ENCODE results near the gene GOLGA3. TPM values are rescaled to one million over a fixed set of nuclear protein-coding genes. Genes with fewer than 3 reads are reported as not detected.

The GOLGA3 gene
- total and polyA plus RNA-seq, 2 experiments from 2014 or later = 10.3 to 57.8 TPM

DNA sequence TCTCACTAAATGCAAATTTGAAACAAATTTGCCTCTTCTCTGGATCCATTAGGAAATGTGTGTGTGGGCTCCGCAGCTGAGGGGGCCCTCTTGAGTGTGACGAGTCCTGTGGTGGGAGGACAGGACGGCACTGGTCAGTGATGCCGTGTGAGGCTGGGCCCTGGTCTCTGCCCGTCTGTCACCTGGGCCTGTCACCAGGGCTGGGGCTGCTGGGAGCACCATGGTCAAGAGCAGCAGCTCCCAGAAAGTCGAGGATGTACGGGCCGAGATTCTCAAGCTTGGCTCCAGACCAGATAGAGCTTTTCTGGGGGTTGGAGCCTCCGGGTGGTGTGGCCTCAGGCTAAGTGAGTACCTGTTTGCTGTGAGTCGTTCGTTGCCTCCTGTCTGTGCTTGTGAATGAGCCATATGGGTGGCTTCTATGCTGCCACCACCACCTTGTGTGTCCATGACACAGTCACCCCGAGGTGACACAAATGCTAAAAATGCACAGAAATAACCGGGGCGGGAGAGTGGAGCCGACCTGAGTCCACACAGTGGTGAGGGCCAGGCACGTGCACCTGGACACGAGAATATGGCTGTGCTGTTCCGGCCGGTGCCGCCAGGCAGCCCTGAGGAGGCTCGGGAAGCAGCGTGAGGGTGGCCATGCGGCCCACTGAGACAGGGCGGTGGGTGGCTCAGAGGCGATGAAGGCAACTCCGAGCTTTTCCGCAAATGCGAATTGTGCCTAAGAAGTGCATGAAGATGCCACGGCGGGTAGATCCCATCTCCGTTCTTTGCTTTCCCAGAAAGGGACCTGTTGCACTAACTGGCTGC is 109.3 kb downstream of the GOLGA3 start:
- DNase-seq (ENCODE audit: low spot score) = no peak
- Histone ChIP-seq H3K27me3 (ENCODE audit: insufficient read depth) (no peaks in the 10 kb centered on the region), H3K9me2 (ENCODE audit: insufficient read depth) (no peaks in the 10 kb centered on the region), H3K36me3 (ENCODE audit: insufficient read depth) (peaks cover 7% of the 10 kb centered on the region; the same call in 1 of the 2 replicates), H3K79me2 (replicated peaks; ENCODE audit: insufficient read depth) (peaks cover 14% of the 10 kb centered on the region), H3K27ac (ENCODE audit: low read depth) (no peak overlapping the region), H3K4me2 (no peak overlapping the region), H4K20me1 (replicated peaks; ENCODE audit: insufficient read depth) (peaks cover 5% of the 10 kb centered on the region), H3F3A (replicated peaks; ENCODE audit: low read depth) (peaks cover 31% of the 10 kb centered on the region), H2AFZ (no peak overlapping the region), H3K4me3 (no peak overlapping the region), H3K4me1 (ENCODE audit: insufficient read depth) (no peaks in the 10 kb centered on the region)
- H3K4me1 Mint-ChIP-seq = no peaks in the 10 kb centered on the region
- H3K27ac Mint-ChIP-seq = peak overlapping the region; percentile 36; the same call in 1 of the 2 replicates
- H3K4me3 Mint-ChIP-seq = no peak overlapping the region
- H3K9me3 Mint-ChIP-seq = no peaks in the 10 kb centered on the region
- H3K36me3 Mint-ChIP-seq (ENCODE audit: low read depth) = peaks cover 84% of the 10 kb centered on the region
- ATAC-seq = no peak
- TF ChIP-seq EZH2 (IDR thresholded peaks at IDR 0.05; ENCODE audit: low read depth, unreplicated experiment) = no peak
- TF ChIP-seq ZNF114 (CRISPR knock-in tag; IDR thresholded peaks at IDR 0.05) = no peak
- no peak for TF ChIP-seq EZH2phosphoT487 (IDR thresholded peaks at IDR 0.05; ENCODE audit: unreplicated experiment)
- no peak for TF ChIP-seq ZNF331 (CRISPR knock-in tag; IDR thresholded peaks at IDR 0.05; ENCODE audit: low read depth)
- TF ChIP-seq ETS1 (IDR thresholded peaks at IDR 0.05) = no peak
- no peak for TF ChIP-seq CTCF (conservative IDR thresholded peaks at IDR 0.05; ENCODE audit: low read depth in 2 of 2)
- TF ChIP-seq CREB1 (CRISPR knock-in tag; IDR thresholded peaks at IDR 0.05; ENCODE audit: low read depth) = no peak
- TF ChIP-seq, protein P1, sequence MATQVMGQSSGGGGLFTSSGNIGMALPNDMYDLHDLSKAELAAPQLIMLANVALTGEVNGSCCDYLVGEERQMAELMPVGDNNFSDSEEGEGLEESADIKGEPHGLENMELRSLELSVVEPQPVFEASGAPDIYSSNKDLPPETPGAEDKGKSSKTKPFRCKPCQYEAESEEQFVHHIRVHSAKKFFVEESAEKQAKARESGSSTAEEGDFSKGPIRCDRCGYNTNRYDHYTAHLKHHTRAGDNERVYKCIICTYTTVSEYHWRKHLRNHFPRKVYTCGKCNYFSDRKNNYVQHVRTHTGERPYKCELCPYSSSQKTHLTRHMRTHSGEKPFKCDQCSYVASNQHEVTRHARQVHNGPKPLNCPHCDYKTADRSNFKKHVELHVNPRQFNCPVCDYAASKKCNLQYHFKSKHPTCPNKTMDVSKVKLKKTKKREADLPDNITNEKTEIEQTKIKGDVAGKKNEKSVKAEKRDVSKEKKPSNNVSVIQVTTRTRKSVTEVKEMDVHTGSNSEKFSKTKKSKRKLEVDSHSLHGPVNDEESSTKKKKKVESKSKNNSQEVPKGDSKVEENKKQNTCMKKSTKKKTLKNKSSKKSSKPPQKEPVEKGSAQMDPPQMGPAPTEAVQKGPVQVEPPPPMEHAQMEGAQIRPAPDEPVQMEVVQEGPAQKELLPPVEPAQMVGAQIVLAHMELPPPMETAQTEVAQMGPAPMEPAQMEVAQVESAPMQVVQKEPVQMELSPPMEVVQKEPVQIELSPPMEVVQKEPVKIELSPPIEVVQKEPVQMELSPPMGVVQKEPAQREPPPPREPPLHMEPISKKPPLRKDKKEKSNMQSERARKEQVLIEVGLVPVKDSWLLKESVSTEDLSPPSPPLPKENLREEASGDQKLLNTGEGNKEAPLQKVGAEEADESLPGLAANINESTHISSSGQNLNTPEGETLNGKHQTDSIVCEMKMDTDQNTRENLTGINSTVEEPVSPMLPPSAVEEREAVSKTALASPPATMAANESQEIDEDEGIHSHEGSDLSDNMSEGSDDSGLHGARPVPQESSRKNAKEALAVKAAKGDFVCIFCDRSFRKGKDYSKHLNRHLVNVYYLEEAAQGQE (IDR thresholded peaks at IDR 0.05; ENCODE audit: unreplicated experiment) = no peak
- TF ChIP-seq, protein P2, sequence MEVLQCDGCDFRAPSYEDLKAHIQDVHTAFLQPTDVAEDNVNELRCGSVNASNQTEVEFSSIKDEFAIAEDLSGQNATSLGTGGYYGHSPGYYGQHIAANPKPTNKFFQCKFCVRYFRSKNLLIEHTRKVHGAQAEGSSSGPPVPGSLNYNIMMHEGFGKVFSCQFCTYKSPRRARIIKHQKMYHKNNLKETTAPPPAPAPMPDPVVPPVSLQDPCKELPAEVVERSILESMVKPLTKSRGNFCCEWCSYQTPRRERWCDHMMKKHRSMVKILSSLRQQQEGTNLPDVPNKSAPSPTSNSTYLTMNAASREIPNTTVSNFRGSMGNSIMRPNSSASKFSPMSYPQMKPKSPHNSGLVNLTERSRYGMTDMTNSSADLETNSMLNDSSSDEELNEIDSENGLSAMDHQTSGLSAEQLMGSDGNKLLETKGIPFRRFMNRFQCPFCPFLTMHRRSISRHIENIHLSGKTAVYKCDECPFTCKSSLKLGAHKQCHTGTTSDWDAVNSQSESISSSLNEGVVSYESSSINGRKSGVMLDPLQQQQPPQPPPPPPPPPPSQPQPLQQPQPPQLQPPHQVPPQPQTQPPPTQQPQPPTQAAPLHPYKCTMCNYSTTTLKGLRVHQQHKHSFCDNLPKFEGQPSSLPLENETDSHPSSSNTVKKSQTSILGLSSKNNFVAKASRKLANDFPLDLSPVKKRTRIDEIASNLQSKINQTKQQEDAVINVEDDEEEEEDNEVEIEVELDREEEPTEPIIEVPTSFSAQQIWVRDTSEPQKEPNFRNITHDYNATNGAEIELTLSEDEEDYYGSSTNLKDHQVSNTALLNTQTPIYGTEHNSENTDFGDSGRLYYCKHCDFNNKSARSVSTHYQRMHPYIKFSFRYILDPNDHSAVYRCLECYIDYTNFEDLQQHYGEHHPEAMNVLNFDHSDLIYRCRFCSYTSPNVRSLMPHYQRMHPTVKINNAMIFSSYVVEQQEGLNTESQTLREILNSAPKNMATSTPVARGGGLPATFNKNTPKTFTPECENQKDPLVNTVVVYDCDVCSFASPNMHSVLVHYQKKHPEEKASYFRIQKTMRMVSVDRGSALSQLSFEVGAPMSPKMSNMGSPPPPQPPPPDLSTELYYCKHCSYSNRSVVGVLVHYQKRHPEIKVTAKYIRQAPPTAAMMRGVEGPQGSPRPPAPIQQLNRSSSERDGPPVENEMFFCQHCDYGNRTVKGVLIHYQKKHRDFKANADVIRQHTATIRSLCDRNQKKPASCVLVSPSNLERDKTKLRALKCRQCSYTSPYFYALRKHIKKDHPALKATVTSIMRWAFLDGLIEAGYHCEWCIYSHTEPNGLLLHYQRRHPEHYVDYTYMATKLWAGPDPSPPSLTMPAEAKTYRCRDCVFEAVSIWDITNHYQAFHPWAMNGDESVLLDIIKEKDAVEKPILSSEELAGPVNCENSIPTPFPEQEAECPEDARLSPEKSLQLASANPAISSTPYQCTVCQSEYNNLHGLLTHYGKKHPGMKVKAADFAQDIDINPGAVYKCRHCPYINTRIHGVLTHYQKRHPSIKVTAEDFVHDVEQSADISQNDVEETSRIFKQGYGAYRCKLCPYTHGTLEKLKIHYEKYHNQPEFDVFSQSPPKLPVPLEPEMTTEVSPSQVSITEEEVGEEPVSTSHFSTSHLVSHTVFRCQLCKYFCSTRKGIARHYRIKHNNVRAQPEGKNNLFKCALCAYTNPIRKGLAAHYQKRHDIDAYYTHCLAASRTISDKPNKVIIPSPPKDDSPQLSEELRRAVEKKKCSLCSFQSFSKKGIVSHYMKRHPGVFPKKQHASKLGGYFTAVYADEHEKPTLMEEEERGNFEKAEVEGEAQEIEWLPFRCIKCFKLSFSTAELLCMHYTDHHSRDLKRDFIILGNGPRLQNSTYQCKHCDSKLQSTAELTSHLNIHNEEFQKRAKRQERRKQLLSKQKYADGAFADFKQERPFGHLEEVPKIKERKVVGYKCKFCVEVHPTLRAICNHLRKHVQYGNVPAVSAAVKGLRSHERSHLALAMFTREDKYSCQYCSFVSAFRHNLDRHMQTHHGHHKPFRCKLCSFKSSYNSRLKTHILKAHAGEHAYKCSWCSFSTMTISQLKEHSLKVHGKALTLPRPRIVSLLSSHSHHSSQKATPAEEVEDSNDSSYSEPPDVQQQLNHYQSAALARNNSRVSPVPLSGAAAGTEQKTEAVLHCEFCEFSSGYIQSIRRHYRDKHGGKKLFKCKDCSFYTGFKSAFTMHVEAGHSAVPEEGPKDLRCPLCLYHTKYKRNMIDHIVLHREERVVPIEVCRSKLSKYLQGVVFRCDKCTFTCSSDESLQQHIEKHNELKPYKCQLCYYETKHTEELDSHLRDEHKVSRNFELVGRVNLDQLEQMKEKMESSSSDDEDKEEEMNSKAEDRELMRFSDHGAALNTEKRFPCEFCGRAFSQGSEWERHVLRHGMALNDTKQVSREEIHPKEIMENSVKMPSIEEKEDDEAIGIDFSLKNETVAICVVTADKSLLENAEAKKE (CRISPR knock-in tag; IDR thresholded peaks at IDR 0.05) = no peak
- TF ChIP-seq STAT1 (IDR thresholded peaks at IDR 0.05; ENCODE audit: unreplicated experiment) = no peak
- no peak for TF ChIP-seq JUNB (IDR thresholded peaks at IDR 0.05; ENCODE audit: unreplicated experiment)
- TF ChIP-seq NANOG (IDR thresholded peaks at IDR 0.05; ENCODE audit: borderline replicate concordance) = no peak
- no peak for TF ChIP-seq POLR2AphosphoS5 (IDR thresholded peaks at IDR 0.05; ENCODE audit: low read depth)
- H3K27me3 Mint-ChIP-seq (ENCODE audit: insufficient read depth, low read depth, poor library complexity) = peaks cover 17% of the 10 kb centered on the region

Data from GM23338 (cell line).